ENCODE measurements around the gene NKAIN2.

The NKAIN2 gene

GRCh38 chr6:124655866-124656265 is 852.2 kb downstream of the NKAIN2 start:
- no peak overlapping the region for H3K27ac ChIP-seq
- ChIA-PET CTCF (interaction anchor here (0.6 kb wide), 1 partner anchor 99 kb away, joined by 5 read pairs; no protein-coding TSS in a partner anchor), POLR2A (ENCODE audit: low non-redundant PET) (no interaction called here)
- no peak for DNase-seq (ENCODE audit: low spot score)
- TF ChIP-seq CTCF (conservative IDR thresholded peaks at IDR 0.05; ENCODE audit: low read depth): no peak

- CTCF ChIA-PET: no interaction called here
Observed at GRCh38 chr6:124658053-124658452, 854.4 kb downstream of the NKAIN2 start.

GRCh38 chr6:124659427-124659826 is 855.8 kb downstream of the NKAIN2 start:
- CTCF ChIA-PET: no interaction called here
- no peak overlapping the region for H3K27ac ChIP-seq
- TF ChIP-seq CTCF (conservative IDR thresholded peaks at IDR 0.05; ENCODE audit: low read depth): no peak
- DNase-seq (ENCODE audit: low spot score): no peak
- POLR2A ChIA-PET (ENCODE audit: low non-redundant PET): no interaction called here

More at GRCh38 chr6:124658053-124658452, 854.4 kb downstream of the NKAIN2 start:
- POLR2A ChIA-PET (ENCODE audit: low non-redundant PET): no interaction called here
- H3K27ac ChIP-seq: no peak overlapping the region
- TF ChIP-seq CTCF (conservative IDR thresholded peaks at IDR 0.05; ENCODE audit: low read depth): no peak
- no peak for DNase-seq (ENCODE audit: low spot score)

GRCh38 chr6:124660185-124660584 is 856.5 kb downstream of the NKAIN2 start:
- DNase-seq (ENCODE audit: low spot score): no peak
- POLR2A ChIA-PET (ENCODE audit: low non-redundant PET): no interaction called here
- CTCF ChIA-PET: no interaction called here
- TF ChIP-seq CTCF (conservative IDR thresholded peaks at IDR 0.05; ENCODE audit: low read depth): no peak
- H3K27ac ChIP-seq: no peak overlapping the region

GRCh38 chr6:124661097-124661661 is 857.5 kb downstream of the NKAIN2 start:
- DNase-seq (ENCODE audit: low spot score): no peak
- H3K27ac ChIP-seq: no peak overlapping the region
- CTCF ChIA-PET: no interaction called here
- POLR2A ChIA-PET (ENCODE audit: low non-redundant PET): no interaction called here
- TF ChIP-seq CTCF (conservative IDR thresholded peaks at IDR 0.05; ENCODE audit: low read depth): no peak

GRCh38 chr6:124668028-124668427 is 864.4 kb downstream of the NKAIN2 start:
- DNase-seq (ENCODE audit: low spot score): no peak
- ChIA-PET POLR2A (ENCODE audit: low non-redundant PET) (no interaction called here), CTCF (no interaction called here)
- H3K27ac ChIP-seq: no peak overlapping the region
- TF ChIP-seq CTCF (conservative IDR thresholded peaks at IDR 0.05; ENCODE audit: low read depth): no peak

Measured in RWPE1 (cell line).